ENCODE results near the gene DIABLO.
"Not testable (repeated sequence)": the region's sequence is repeated elsewhere in the genome, so short reads cannot be mapped to it uniquely, and the experiment has no call there.

DIABLO gene

DNA sequence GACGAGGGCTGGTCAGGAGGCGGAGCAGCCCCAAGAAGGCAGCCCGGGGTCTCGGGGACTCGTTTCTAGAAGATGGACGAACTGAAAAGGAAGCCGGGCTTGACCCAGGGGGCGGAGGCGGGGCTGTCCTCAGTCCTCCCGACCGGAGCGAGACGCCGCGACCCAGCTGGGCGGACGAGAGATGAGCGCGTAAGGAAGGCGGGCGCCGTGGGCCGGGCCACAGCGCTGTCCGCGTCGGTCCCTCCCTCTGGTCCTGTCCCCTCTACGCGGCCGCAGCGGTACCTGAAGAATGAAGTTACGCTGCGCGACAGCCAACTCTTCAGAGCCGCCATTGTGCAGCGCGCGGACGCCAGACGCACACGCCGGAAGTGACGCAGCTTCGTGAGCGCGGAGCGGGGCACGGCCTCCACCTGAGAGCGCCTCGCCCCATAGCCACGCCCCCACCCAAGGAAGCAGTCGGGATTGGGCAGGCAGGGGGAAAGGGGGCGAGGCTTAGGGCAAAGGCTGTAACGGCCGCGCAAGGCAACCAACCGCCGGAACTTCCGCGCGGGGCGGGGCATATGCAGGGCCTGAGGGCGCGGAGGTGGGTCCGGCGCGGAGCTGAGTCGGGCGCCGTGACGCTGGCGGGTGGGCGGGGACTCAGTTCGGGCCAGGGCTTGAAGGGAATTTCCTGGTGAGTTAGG lies at the start of gene DIABLO:
TSS of gene DIABLO (minus strand) at position 370 of the 683 bp plus-strand sequence. CDS start at position 332, 38 bp downstream.
- no peaks in the 10 kb centered on the region for H3K9me3 ChIP-seq (ENCODE audit: low read length)
- peaks cover 41% of the 10 kb centered on the region for H3K36me3 ChIP-seq (ENCODE audit: insufficient read depth, low read length)
- no peaks in the 10 kb centered on the region for H3K27me3 ChIP-seq (ENCODE audit: insufficient read depth, low read length)
- H2AFZ ChIP-seq (ENCODE audit: low read depth, low read length), result peak within 1 kb of the TSS; percentile 52
- peak within 1 kb of the TSS; percentile 79 for H3K4me3 ChIP-seq (ENCODE audit: low read length)
- H3K4me1 ChIP-seq (ENCODE audit: insufficient read depth, low read length), result peaks cover 38% of the 10 kb centered on the region

DNA sequence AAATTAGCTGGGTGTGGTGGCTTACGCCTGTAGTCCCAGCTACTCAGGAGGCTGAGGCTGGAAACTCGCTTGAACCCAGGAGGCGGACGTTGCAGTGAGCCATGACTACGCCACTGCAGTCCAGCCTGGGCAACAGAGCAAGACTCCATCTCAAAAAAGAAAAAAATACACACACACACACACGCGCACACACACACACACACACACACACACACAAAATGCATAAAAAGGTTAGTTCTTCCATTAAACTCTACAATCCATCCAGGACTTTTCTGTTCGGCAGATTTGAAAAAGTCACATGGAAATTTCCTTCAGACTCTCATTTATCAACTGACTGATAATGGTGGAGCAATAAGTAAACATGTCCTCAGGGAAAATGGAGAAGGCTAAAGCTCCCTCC lies 49.6 kb upstream of the DIABLO start:
- peaks cover 60% of the 10 kb centered on the region for H3K36me3 ChIP-seq (ENCODE audit: insufficient read depth, low read length)
- H3K9me3 ChIP-seq (ENCODE audit: low read length), result no peaks in the 10 kb centered on the region
- H3K4me1 ChIP-seq (ENCODE audit: insufficient read depth, low read length), result no peaks in the 10 kb centered on the region
- H3K4me3 ChIP-seq (ENCODE audit: low read length), result no peak overlapping the region
- H3K27me3 ChIP-seq (ENCODE audit: insufficient read depth, low read length), result no peaks in the 10 kb centered on the region
- H2AFZ ChIP-seq (ENCODE audit: low read depth, low read length), result no peak overlapping the region

DNA sequence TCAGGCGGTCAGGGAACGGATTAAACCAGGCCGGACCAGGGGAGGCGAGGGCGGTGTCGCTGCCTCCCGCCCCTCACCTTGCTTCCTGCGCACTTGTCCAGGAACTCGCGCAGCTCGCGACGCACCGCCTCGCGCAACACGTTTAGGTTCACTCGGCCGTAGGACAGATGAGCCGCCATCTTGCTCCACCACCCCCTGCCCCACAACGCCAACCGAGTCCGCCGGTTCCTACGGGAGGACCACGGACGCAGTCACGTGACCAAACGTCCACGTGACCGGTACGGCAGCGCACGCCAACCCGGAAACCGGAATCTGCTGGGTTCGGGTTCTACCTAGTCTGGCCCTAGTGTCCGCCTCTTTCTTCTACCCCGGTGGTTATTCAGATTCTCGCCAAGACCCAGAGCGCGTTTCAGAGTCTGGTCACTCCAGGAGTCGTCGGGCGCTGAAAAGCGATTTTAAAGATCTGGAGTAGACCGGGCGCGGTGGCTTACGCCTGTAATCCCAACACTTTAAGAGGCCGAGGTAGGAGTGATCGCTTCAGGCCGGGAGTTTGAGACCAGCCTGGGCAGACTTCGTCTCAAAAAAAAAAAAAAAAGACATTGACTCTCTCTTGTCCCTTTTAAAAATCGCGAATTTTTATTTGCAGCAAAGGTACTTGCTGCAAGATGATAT lies 40.5 kb upstream of the DIABLO start, which contains the start of gene VPS33A:
TSS of gene VPS33A (minus strand) at position 265 of the 672 bp plus-strand sequence. CDS start at position 179, 86 bp downstream.
- Histone ChIP-seq H3K9me3 (ENCODE audit: low read length) (no peaks in the 10 kb centered on the region), H2AFZ (ENCODE audit: low read depth, low read length) (peak within 1 kb of the TSS; percentile 31), H3K27me3 (ENCODE audit: insufficient read depth, low read length) (no peaks in the 10 kb centered on the region)

DNA sequence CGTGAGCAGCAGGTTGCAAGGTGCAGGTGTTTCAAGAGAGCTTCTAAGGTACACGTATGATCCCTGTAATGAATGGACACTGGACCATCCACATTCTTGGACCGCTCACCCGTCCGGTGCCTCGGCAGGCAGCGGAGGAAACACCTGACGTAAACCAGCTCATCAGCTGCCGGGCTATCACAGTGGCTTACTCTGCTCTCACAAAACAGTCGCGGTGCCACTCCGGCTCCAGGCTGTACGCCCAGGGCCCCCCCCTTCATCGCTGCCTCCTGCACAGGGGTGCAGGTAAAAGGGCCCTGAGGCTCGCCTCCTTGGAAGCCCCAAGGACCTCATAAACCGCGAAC lies 40.0 kb upstream of the DIABLO start:
- peak overlapping the region; percentile 65 for H3K4me3 ChIP-seq (ENCODE audit: low read length)

More for the DNA sequence above, 40.5 kb upstream of the DIABLO start, which contains the start of gene VPS33A:
- Histone ChIP-seq H3K36me3 (ENCODE audit: insufficient read depth, low read length) (peaks cover 14% of the 10 kb centered on the region), H3K4me1 (ENCODE audit: insufficient read depth, low read length) (peaks cover 7% of the 10 kb centered on the region), H3K4me3 (ENCODE audit: low read length) (peak within 1 kb of the TSS; percentile 65)

DNA sequence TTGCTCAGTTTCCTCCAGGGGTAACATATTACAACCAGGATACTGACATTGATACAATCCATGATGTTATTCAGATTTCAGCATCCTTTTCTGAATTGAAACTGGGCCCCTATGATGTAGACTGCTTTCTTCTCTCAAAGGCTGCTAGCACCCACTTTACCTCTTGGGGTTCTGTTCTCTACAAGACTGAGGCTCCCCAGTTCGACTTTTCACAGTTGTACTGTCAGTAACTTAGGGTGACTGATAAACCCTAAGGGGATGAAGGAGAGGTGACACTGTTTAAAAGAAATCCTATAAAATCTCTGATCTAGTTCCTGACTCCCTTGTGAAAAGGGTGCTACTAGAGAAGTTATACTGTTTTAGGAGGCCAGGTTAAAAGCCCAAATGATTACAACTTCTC lies 39.6 kb upstream of the DIABLO start:
- H2AFZ ChIP-seq (ENCODE audit: low read depth, low read length), result peak overlapping the region; percentile 31
- H3K4me1 ChIP-seq (ENCODE audit: insufficient read depth, low read length), result peaks cover 7% of the 10 kb centered on the region
- peaks cover 21% of the 10 kb centered on the region for H3K36me3 ChIP-seq (ENCODE audit: insufficient read depth, low read length)
- H3K27me3 ChIP-seq (ENCODE audit: insufficient read depth, low read length), result no peaks in the 10 kb centered on the region
- peak overlapping the region; percentile 65 for H3K4me3 ChIP-seq (ENCODE audit: low read length)
- H3K9me3 ChIP-seq (ENCODE audit: low read length), result no peaks in the 10 kb centered on the region

More for the DNA sequence above, 40.0 kb upstream of the DIABLO start:
- Histone ChIP-seq H3K9me3 (ENCODE audit: low read length) (no peaks in the 10 kb centered on the region), H3K4me1 (ENCODE audit: insufficient read depth, low read length) (peaks cover 7% of the 10 kb centered on the region), H2AFZ (ENCODE audit: low read depth, low read length) (peak overlapping the region; percentile 31), H3K36me3 (ENCODE audit: insufficient read depth, low read length) (peaks cover 18% of the 10 kb centered on the region), H3K27me3 (ENCODE audit: insufficient read depth, low read length) (no peaks in the 10 kb centered on the region)

DNA sequence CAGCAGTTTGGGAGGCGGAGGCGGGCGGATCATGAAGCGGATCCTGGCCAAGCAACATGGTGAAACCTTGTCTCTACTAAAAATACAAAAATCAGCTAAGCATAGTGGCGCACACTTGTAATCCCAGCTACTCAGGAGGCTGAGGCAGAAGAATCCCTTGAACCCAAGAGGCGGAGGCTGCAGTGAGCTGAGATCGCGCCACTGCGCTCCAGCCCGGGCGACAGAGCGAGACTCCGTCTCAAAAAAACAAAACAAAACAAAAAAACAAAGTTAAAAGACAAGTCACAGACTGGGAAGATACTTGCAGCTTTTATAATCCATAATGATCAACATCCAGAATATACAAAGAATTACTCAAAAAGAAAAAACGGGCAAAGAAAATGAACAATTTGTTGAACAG lies 34.9 kb upstream of the DIABLO start:
- H3K27me3 ChIP-seq (ENCODE audit: insufficient read depth, low read length); H3K4me1 ChIP-seq (ENCODE audit: insufficient read depth, low read length); H2AFZ ChIP-seq (ENCODE audit: low read depth, low read length); H3K9me3 ChIP-seq (ENCODE audit: low read length); H3K4me3 ChIP-seq (ENCODE audit: low read length): not testable (repeated sequence)
- H3K36me3 ChIP-seq (ENCODE audit: insufficient read depth, low read length), result peaks cover 49% of the 10 kb centered on the region

DNA sequence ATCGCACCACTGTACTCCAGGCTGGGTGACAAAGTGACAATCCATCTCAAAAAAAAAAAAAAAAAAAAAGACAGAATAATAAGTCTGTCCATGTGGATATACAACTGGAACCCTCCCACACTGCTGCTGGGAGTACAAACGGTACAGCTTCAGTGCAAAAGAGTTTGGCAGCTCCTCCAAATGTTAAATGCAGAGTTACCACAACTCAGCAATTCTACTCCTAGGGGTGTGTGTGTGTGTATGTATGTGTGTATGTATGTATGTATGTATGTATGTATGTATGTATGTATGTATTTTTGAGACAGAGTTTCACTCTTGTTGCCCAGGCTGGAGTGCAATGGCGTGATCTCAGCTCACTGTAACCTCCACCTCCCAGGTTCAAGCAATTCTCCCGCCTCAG lies 33.1 kb upstream of the DIABLO start:
- H3K36me3 ChIP-seq (ENCODE audit: insufficient read depth, low read length), result peaks cover 49% of the 10 kb centered on the region
- H2AFZ ChIP-seq (ENCODE audit: low read depth, low read length); H3K4me3 ChIP-seq (ENCODE audit: low read length); H3K9me3 ChIP-seq (ENCODE audit: low read length); H3K27me3 ChIP-seq (ENCODE audit: insufficient read depth, low read length); H3K4me1 ChIP-seq (ENCODE audit: insufficient read depth, low read length): not testable (repeated sequence)

DNA sequence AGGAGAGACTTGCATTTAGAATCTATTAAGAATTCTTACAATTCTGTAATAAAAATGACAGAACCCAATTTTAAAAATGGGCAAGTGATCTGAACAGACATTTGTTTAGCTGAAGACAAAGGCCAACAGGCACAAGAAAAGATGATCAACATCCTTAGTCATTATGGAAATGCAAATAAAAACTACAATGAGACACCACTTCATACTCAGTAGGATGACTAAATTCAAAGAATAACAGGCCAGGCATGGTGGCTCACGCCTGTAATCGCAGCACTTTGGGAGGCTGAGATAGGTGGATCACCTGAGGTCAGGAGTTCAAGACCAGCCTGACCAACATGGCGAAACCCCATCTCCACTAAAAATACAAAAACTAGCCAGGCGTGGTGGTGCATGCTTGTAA lies 32.6 kb upstream of the DIABLO start:
- H3K4me1 ChIP-seq (ENCODE audit: insufficient read depth, low read length); H3K4me3 ChIP-seq (ENCODE audit: low read length); H2AFZ ChIP-seq (ENCODE audit: low read depth, low read length); H3K27me3 ChIP-seq (ENCODE audit: insufficient read depth, low read length); H3K9me3 ChIP-seq (ENCODE audit: low read length): not testable (repeated sequence)
- H3K36me3 ChIP-seq (ENCODE audit: insufficient read depth, low read length), result peaks cover 44% of the 10 kb centered on the region

DNA sequence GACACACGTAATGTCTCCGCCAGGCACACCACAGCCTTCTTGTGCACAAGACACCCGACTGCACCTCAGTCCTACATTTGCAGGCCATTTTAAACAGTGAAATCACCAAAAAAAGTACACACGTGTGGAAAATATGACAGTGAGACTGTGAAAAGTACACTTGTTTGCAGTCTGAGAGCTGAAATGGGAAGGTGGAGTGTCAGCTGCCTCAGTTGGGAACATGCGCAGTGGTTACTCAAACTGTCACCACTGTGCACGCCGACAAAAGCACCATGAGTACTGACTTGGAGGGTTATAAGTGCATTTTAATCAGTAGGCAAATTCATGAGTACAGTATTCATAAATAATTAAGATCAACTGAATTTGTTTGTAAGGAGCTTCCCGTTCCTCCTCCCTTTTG lies 24.7 kb upstream of the DIABLO start:
- no peaks in the 10 kb centered on the region for H3K4me1 ChIP-seq (ENCODE audit: insufficient read depth, low read length)
- no peaks in the 10 kb centered on the region for H3K9me3 ChIP-seq (ENCODE audit: low read length)
- H3K4me3 ChIP-seq (ENCODE audit: low read length), result no peak overlapping the region
- H2AFZ ChIP-seq (ENCODE audit: low read depth, low read length), result no peak overlapping the region
- H3K36me3 ChIP-seq (ENCODE audit: insufficient read depth, low read length), result peaks cover 26% of the 10 kb centered on the region
- H3K27me3 ChIP-seq (ENCODE audit: insufficient read depth, low read length), result no peaks in the 10 kb centered on the region

DNA sequence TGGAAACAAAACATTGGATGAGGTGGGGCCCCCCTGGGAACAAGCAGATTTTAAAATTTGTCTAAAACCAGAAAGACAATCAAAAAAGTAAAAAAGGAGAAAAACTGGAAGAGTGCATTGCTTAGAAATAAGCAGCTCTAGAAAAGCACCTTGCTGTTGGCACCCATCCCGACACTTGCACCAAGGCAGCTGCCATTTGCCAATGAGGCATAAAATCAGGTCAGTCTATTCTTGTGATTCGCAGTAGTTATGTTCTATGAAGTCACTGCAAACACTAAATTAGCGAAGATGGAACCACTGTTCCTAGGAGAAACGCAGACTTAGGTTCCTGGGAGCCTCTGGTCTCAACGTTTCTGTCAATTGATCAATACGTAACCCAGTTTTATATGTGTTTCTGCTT lies 24.2 kb upstream of the DIABLO start:
- no peaks in the 10 kb centered on the region for H3K27me3 ChIP-seq (ENCODE audit: insufficient read depth, low read length)
- H3K4me1 ChIP-seq (ENCODE audit: insufficient read depth, low read length), result no peaks in the 10 kb centered on the region
- peaks cover 26% of the 10 kb centered on the region for H3K36me3 ChIP-seq (ENCODE audit: insufficient read depth, low read length)
- H3K9me3 ChIP-seq (ENCODE audit: low read length), result no peaks in the 10 kb centered on the region
- no peak overlapping the region for H2AFZ ChIP-seq (ENCODE audit: low read depth, low read length)
- H3K4me3 ChIP-seq (ENCODE audit: low read length), result no peak overlapping the region

DNA sequence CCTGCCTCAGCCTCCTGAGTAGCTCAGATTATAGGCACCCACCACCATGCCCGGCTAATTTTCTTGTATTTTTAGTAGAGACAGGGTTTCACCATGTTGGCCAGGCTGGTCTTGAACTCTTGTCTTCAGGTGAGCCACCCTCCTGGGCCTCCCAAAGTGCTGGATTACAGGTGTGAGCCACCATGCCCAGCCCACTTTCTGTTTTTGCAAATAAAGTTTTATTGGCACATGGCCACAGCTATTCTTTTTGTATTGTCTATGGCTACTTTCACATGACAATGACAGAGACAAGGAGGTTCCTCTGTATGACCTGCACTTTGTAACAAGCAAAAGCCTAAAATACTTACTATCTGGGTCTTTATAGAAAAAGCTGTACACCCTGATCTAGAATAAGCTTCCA lies 19.7 kb upstream of the DIABLO start:
- Histone ChIP-seq H3K4me1 (ENCODE audit: insufficient read depth, low read length) (no peaks in the 10 kb centered on the region), H2AFZ (ENCODE audit: low read depth, low read length) (no peak overlapping the region), H3K9me3 (ENCODE audit: low read length) (no peaks in the 10 kb centered on the region), H3K4me3 (ENCODE audit: low read length) (no peak overlapping the region), H3K27me3 (ENCODE audit: insufficient read depth, low read length) (no peaks in the 10 kb centered on the region), H3K36me3 (ENCODE audit: insufficient read depth, low read length) (peaks cover 47% of the 10 kb centered on the region)

DNA sequence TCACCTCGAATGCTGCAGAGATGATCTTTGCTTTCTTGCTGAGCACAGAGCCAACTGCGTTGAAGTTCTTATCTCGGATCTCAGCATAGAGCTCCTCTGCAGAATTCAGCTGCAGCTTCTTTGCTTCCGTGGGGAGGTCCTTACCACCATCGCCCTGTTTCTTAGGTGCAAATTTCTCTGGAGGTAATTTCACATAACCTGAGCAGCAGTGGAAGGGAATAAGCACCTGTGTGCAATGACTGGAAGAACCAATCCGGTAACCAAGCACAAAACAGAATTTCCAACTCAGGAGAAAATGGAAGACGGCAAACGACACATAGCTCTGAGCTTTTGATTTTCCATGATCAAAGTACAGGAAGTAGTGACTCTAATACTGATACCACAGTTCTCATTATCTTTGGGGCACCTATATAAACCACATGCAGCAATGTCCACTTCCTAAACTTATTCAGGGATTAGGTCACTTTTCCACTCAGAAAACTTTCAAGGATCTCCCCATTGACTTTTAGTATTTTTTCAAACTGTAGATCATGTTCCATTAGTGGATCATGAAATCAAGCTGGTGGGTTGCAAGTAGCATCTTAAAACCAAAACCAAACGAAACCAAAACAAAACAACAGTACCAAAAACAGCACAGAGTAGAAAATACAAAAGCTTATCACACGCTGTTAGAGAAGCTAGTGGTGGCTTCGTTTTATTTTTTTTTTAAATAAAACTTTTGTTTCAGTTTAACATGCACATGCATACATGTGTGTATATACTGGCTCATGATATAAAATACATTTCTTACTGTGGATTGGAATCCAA lies 18.9 kb upstream of the DIABLO start:
- Histone ChIP-seq H3K4me3 (ENCODE audit: low read length) (no peak overlapping the region), H3K36me3 (ENCODE audit: insufficient read depth, low read length) (peaks cover 39% of the 10 kb centered on the region), H2AFZ (ENCODE audit: low read depth, low read length) (no peak overlapping the region), H3K4me1 (ENCODE audit: insufficient read depth, low read length) (no peaks in the 10 kb centered on the region), H3K27me3 (ENCODE audit: insufficient read depth, low read length) (no peaks in the 10 kb centered on the region), H3K9me3 (ENCODE audit: low read length) (no peaks in the 10 kb centered on the region)

DNA sequence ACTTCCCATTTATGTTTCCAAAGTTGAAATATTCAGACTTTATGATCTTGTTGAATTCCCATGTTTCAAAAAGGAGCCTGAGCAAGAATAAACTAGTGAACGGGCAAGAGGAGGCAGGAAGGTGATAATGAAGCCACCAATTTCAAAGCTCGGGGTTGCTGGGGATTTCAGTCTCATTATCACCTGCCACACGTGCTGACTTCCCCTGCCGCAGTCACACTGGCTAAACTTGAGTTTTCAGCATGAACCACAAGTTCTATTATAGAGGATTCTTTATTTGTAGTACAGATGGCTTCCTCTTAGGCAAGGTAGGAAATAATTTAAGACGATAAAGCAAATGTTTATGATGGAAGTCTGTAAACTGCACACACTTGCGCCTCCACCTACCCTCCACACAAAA lies 18.1 kb upstream of the DIABLO start:
- Histone ChIP-seq H3K27me3 (ENCODE audit: insufficient read depth, low read length) (no peaks in the 10 kb centered on the region), H3K9me3 (ENCODE audit: low read length) (no peaks in the 10 kb centered on the region), H3K4me1 (ENCODE audit: insufficient read depth, low read length) (no peaks in the 10 kb centered on the region), H2AFZ (ENCODE audit: low read depth, low read length) (no peak overlapping the region), H3K4me3 (ENCODE audit: low read length) (no peak overlapping the region), H3K36me3 (ENCODE audit: insufficient read depth, low read length) (peaks cover 32% of the 10 kb centered on the region)
